Brain pericyte (primary cell): Measurements from ENCODE around the gene KIF5C.

Source experiments
- DNase-seq: peaks from one replicate; pipeline ENCODE4 v3.0.0-alpha.2; 2012; ENCODE audit warnings: low read depth, low spot score

The KIF5C gene

GRCh38 chr2:148887350-148888002, 12.4 kb downstream of the KIF5C start:
- no peak for DNase-seq

- no peak for DNase-seq
Measured at GRCh38 chr2:148888003-148888501, 13.0 kb downstream of the KIF5C start.

- no peak for DNase-seq
Measured at GRCh38 chr2:148888986-148889385, 14.0 kb downstream of the KIF5C start.

- DNase-seq, result no peak
Measured at GRCh38 chr2:148893906-148894305, 18.9 kb downstream of the KIF5C start.

GRCh38 chr2:148896136-148896535, 21.1 kb downstream of the KIF5C start:
- no peak for DNase-seq

GRCh38 chr2:148899638-148900318, 24.8 kb downstream of the KIF5C start:
- DNase-seq, result no peak

GRCh38 chr2:148900350-148900837, 25.4 kb downstream of the KIF5C start:
- no peak for DNase-seq

- no peak for DNase-seq
Measured at GRCh38 chr2:148901142-148901541, 26.1 kb downstream of the KIF5C start.

GRCh38 chr2:148902798-148903197, 27.8 kb downstream of the KIF5C start:
- DNase-seq, result no peak

- no peak for DNase-seq
Measured at GRCh38 chr2:148903294-148903693, 28.3 kb downstream of the KIF5C start.

GRCh38 chr2:148903979-148904378, 29.0 kb downstream of the KIF5C start:
- no peak for DNase-seq

- no peak for DNase-seq
Measured at GRCh38 chr2:148906124-148906523, 31.1 kb downstream of the KIF5C start.

GRCh38 chr2:148907085-148907785, 32.2 kb downstream of the KIF5C start:
- no peak for DNase-seq

GRCh38 chr2:148909114-148909513, 34.1 kb downstream of the KIF5C start:
- DNase-seq, result no peak

GRCh38 chr2:148913061-148913460, 38.0 kb downstream of the KIF5C start:
- no peak for DNase-seq

- no peak for DNase-seq
Measured at GRCh38 chr2:148913492-148913891, 38.5 kb downstream of the KIF5C start.

GRCh38 chr2:148914463-148914862, 39.4 kb downstream of the KIF5C start:
- DNase-seq, result no peak

GRCh38 chr2:148917431-148917830, 42.4 kb downstream of the KIF5C start:
- no peak for DNase-seq

- no peak for DNase-seq
Measured at GRCh38 chr2:148918554-148918953, 43.5 kb downstream of the KIF5C start.

GRCh38 chr2:148920559-148920958, 45.5 kb downstream of the KIF5C start:
- no peak for DNase-seq

- DNase-seq, result no peak
Measured at GRCh38 chr2:148922062-148922461, 47.0 kb downstream of the KIF5C start.

- no peak for DNase-seq
Measured at GRCh38 chr2:148922776-148923475, 47.9 kb downstream of the KIF5C start.
